Esophagus squamous epithelium (tissue), 4 donors: Measurements from ENCODE around the gene CLDN25.

Experiments
- CTCF ChIP-seq, 6 experiments: fragments of 450-650 bp in 4 of 6; fragments of 200-600 bp in 2 of 6; sonication (generic) in 2 of 6; IDR thresholded peaks; one replicate each; pipeline ENCODE4 v1.5.1; 2016 to 2019; ENCODE audit warnings: antibody characterized with exemption in 6 of 6, mild to moderate bottlenecking in 4 of 6, moderate library complexity in 4 of 6
- POLR2A ChIP-seq, 4 donors: fragments of 450-650 bp; IDR thresholded peaks; one replicate each; pipeline ENCODE4 v1.6.1; 2017; ENCODE audit warnings: antibody characterized with exemption in 4 of 4, mild to moderate bottlenecking in 4 of 4, moderate library complexity in 3 of 4

- TF ChIP-seq CTCF (IDR thresholded peaks at IDR 0.05) (peak in 4 of 6 experiments; percentile 12 to 47 (median 17)), POLR2A (IDR thresholded peaks at IDR 0.05) (no peak)
These were observed 26.8 kb downstream of the CLDN25 start for GRCh38 chr11:113806406-113806805.
